Amniotic epithelial cell (primary cell): Measurements from ENCODE around the gene SGCD.

ENCODE experiments used
- DNase-seq: peaks from one replicate; pipeline ENCODE4 v3.0.0-alpha.2; 2010; ENCODE audit warnings: low read depth

Gene SGCD

DNA sequence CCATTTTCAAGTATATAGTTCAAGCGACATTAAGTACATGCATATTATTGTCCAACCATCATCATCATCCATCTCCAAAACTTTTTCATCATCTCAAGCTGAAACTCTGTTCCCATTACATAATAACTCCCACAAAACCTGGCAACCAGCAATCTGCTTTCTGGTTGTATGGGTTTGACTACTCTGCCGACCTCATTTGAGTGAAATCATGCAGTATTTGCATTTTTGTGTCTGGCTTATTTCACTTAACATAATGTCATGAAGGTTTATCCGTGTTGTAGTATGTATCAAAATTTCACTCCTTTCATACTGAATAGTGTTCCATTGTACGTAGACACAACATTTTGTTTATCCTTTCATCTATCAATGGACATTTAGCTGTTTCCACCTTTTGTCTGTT lies 74.8 kb downstream of the SGCD start:
- no peak for DNase-seq

DNA sequence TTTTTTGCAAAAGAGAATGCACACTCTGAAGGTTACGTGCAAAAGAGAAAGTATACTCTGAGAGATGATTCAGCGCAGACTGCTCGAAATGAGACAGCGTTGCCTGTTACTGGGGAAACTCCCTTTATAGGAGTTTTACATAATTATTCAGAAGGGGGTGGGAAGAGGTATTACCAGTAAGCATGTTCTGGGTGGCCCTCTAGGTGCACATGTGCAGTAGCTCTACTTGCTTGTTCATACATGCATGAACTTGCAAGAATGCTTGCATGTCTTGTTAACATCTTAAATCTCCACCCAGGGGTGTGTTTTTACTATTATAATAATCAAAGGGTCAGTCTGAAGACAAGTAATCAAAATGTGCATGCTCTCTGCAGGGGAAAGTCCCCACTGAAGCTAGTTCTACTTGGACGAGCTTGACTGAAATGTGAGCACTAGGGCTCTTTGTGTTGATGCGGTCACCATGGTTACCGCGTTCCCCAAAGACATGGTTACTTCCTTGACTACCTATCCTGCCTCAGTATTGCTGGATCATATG lies 75.5 kb downstream of the SGCD start:
- DNase-seq, result no peak

DNA sequence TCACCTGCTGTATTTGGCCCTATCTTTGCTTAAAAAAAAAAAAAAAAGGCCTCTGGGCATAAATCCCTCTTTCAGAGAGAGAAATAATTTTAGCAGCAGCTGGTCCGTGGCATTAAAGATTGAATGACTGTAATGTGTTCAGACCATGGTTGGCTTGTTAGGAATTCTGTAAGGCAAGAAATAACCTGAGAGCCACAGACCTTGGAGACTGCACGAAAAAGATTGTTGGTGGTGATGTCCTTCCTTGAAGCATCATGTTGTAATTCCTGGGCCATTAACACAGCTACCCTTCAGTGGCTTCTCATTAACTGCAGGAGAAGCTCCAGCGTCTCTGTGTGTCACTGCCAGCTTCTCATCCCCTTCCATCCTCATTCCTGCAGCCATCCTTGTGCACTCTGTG lies 79.0 kb downstream of the SGCD start:
- DNase-seq, result no peak

DNA sequence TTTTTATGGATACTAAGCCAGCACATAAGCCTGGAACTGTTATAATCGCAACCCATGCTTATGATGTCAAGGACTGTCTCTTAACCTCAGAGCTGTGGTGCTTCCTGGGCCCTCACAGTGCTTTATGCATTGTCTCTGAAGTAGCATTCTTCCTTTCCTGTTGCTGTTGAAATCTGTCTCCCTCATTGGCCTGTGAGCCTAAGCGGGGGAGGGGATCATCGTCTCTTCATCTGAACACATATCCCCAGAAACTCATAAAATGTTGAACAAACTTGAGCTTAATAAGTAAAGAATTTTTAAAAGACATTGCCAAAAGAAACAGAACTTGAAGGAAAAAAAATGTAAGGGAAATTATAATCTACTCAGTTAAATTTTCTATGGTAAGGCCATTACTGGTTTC lies 80.3 kb downstream of the SGCD start:
- no peak for DNase-seq

DNA sequence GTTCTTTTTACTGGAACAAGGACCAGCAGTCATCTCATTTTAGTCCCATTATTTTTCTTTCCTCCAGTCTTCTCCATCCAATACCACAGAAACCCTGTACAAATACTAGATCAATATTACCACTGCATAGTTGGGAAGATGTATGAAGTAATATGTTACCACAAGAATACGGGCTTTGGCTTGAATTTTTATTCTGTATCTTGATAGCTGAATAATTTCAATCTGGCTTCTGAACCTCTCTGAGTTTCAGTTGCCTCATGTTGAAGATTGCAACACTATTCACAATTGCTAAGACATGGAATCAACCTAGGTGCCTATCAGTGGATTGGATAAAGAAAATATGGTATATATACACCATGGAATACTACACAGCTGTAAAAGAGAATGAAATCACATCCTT lies 82.9 kb downstream of the SGCD start:
- no peak for DNase-seq

DNA sequence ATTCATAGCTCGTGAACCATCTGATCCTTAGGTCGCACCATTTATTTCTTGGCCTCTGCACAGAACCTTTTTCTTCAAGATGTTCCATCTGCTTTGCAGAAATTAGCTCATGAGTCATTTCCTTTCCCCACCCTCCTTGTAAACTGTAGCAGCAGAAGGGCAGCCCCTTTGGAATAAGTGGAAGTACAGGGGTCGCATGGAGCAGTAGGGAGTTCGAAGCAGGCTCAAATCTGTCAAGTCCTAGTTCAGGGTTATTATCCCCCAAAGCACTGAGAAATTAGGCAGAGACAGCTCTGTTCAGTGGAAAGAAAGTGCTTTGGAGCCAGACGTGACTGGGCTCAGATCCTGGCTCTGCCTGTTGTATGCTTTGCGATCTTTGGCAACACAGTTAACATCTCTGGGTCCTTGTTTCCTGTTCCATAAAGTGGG lies 84.2 kb downstream of the SGCD start:
- DNase-seq, result no peak

DNA sequence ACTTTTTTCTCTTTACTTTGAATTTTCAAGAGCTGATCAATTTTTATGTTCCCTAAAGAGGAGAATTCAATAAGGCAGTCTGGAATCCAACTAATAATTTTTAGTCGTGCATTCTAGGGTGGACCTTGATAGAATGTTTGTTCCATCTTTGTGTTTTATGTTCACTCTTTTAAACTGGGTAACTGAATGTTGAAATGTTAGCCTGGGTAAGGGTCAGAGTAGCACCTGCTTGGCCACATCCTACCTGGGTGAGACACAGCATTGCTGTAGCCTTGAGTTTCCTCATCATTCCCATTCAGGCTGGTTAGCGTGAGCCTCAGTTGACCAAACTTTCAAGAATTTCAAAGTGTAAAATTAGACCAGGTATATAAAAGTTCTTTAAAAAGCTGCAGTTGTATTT lies 85.0 kb downstream of the SGCD start:
- DNase-seq, result no peak

DNA sequence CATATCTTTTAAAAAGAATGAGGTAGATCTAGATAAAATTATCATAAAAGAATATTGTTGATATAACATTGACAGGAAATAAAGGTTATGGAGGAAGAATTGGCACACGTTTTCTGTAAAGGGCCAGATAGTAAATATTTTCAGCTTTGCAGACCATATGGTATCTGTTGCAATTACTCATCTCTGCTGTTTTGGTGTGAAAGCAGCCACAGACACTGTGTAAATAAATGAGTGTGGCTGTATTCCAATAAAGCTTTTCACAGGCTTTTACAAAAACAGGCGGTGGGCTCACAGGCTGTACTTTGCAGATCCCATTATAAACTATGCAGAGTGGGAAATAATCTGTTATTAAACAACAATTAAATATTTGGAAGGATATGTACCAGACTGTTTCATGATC lies 87.4 kb downstream of the SGCD start:
- DNase-seq, result no peak

DNA sequence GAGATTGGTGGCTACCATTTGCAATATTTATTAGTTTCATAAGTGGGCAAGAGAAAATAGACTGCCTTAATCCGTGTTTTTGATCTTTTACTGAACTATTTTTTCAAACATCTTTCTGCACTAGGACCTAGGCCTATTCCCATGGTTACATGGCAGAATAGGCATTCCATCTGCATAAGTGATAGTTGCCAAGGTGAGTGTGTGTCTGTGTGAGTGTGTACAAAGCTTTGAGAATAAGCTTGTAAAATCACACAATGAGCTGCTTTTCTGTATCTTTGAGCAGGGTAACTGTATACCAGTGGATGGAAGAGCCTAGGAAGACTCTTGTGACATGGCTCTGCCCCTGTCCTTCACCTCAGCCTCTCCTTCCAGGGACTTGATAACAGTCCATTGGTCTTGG lies 92.7 kb downstream of the SGCD start:
- no peak for DNase-seq

DNA sequence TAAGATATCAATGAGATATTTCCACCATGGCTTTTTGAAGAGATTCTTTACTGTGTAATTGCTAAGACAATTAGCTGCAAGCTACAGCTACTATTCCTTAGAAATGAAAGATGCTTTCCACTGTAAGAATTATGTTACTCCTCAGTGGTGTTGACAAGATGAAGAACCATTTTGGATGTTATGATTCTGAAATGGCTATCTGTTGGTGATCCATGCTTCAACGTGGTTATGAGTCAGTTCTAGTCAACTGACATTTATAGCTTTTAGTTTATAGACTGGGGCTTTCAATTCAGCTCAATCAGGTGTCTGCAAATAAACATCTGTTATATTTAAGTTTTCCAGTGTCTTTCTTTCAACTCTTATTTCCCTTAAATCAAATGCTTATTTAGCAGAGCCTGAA lies 93.7 kb downstream of the SGCD start:
- DNase-seq, result no peak

DNA sequence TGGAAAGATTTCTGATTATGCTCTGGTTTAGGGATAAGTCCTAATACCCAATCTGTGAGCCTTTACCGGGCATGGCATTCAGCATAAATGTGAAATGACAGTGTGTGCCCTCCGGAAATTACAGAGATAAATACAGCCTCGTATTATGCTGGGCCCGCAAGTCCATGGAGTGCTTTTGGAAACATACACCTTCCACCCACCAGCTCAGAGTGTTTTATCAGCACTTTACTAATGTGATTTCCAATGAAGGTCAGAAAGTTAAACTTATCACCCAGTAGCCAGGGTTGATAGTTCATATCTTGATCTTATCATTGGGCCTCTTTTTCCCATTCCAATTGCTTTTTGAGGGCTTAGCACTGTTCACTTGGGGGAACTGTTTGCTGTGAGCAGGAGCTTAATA lies 94.8 kb downstream of the SGCD start:
- no peak for DNase-seq

DNA sequence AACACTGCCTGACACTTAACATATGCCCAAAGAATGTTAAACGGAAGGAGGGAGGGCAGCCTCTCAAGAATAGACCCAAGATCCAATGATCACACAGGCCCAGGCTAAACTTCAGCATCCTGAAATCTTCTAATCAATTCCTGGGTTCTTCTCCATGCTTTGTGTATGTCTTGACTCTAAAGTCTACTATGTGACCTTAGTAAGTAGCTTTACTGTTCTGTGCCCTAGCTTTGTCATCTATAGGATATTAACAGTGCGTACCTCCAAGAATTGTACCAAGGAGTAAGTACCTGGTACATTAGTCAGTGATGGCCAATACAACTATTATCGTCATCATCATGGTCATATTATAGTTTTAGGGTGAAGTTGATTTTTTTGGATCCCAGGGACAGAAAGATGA lies 96.6 kb downstream of the SGCD start:
- DNase-seq, result no peak

DNA sequence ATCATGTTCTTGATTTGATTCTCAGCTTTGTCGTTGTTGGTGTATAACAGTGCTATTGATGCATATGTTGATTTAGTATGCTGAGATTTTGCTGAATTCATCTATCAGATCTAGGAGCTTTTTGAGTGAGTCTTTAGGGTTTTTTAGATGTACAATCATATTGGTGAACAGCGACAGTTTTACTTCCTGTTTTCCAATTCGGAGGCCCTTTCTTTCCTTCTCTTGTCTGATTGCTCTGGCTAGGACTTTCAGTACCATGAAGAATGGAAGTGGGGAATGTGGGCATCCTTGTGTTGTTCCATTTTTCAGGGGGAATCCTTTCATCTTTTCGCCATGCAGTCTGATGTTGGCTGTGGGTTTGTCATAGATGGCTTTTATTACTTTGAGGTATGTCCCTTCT lies 100.4 kb downstream of the SGCD start:
- no peak for DNase-seq

DNA sequence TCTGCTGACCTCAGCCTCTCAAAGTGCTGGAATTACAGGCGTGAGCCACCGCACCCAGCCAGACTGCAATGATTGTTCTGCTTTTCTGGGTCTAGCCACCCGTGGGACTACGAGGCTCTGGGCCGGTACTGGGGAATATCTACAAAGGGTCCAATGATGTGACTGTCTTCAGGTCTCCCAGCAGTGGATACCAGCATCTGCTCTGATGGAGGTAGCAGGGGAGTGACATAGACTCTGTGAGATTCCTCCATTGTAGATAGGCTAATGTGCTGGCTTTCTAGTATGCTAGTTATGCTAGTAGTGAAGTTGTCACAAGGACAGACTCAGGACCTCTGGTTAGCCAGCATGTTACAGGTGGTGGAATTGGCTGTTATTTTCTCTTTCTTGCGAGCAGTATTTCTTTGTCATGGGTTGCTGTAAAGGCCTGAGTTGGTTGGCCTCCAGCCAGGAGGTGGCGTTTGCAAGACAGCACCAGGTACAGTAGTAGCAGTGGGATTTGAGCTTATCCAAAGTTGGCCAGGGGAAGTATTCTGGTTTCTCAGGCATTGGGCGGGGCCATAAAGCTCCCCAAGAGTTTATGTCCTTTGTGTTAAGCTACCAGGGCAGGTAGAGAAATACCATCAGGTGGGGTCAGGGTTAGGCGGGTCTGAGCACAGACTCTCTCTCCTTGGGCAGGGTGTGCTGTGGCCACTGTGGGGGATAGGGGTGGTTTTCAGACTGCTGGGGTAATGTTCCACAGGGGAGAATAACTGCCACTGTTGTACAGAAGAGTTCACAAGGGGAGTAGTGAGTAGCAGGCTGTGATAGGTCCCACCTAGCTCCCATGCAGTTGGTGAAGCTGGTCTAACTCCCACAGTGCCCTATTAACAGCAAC lies 105.2 kb downstream of the SGCD start:
- DNase-seq, result no peak

DNA sequence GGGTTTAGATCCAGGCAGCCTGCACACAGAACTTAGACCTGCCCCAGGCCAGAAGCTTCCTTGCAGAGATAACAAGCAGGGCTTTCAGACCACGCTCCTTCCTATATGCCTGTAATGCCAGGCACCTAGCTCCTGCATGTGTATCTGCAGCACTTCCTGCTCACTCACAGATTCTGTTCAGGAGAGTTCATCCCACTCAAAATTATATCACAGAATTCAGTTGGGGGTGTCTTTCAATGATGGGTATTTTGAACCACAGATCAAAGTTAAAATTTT lies 105.8 kb downstream of the SGCD start:
- DNase-seq, result no peak

DNA sequence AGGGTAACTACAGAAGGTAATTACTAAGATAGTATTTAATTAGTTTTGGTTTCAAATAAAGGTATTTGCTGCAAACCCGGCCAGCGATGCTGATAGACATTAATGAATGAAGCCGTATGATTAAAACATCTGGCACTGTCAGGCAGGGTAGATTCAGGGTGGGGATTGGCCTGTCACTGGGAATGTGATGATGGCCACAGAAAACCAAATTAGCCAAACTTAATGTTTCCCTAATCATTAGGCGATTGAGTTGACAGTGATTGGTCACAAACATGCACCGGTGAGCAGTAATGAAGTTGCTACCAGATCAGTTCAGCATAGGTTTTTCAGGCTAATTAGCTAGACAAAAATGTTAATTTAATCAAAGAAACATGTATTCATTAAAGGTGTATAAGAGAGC lies 107.5 kb downstream of the SGCD start:
- DNase-seq, result no peak

DNA sequence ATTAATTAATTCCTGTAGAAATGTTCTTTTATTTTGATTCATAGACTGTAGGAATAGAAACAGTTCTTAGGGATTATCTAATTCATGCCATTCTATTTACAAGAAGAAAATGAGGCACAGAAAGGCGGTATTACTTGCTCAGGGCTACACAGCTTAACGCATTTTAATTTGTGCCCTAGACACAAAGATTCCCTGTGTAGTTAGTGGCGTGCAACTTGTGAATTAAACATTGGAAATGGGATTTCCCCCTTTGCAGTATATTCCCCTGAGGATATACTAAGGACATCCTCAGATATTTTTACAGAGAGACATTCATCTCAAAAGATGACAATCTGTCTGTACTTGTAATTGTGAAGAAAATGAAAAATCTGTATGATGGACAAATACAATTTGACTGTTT lies 108.1 kb downstream of the SGCD start:
- no peak for DNase-seq

DNA sequence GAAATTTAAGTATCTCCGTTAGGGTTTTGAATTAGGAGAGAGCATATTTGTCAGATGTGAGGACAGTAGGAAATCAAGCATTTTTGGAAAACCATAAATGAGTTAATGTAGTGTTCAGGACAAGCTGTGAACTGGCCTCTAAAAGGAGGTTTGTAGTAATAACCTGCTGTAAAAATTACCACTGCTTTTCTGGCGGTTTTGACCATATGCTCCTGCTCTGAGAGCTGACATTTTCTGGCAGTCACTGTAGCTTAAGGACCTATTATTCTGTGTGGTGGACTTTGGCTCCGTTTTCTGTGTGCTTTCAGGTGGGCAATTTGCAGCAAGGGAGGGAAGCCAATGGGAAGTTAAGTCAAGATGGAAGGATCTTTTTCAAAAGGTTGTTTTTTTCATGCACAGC lies 111.1 kb downstream of the SGCD start:
- DNase-seq, result no peak

DNA sequence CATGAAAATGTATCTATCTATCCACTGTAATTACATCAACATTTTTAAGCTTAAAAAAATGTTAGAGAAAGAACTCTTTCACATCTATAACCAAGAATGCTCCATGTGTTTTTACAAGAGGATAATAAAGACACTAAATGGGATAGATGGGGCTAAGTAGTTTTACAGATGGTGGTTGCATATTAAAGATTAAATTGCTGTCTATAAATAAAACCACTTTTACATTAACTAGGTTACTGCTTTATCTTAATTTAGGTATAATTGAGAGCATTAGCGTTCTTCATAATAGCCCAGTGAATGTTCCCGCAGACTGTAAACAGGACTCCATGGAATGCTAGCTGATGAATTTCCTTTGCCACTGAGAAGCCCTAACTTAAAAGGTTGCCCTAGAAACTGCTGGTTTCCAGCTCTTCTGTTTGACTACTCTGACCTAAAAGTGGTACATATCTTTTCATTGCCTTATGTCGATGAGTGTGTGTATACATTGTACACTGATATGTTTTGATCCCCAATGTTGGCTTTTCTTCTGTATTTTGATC lies 117.9 kb downstream of the SGCD start:
- no peak for DNase-seq

DNA sequence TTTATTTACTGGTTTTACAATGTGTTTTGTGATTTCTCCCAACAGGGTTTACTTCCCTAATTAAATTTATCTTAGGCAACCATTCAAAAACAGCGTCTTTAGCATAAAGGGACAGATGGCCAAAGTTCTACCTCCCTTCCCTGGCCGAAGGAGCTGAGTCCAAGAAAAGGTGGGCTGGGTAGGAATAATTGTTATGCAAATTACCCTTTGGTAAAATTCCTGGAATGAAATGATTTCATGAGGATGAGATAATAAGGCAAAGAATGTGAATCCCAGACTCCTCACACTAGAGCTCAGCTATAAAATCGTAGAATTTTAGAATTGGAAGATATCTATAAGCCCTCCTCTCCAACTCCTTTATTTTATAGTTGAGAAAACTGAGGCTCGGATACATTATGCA lies 119.6 kb downstream of the SGCD start:
- DNase-seq, result no peak

DNA sequence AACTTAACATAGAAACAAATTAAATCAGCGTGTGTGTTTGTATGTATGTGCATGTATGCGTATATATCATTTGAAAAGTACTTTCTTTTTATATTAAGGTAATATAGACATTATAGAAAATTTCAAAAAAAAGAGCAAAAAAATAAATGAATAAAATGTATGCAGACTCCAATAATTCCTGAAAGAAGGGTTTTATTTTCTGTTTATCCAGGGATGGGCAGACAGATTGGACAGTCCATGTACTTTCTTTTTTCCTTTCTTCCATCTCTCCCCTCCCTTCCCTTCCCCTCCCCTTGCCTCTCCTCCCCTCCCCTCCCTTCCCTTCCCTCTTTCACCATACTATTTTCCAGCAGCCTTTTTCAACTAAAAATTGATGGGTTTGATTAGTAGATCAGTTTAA lies 123.8 kb downstream of the SGCD start:
- DNase-seq, result no peak

DNA sequence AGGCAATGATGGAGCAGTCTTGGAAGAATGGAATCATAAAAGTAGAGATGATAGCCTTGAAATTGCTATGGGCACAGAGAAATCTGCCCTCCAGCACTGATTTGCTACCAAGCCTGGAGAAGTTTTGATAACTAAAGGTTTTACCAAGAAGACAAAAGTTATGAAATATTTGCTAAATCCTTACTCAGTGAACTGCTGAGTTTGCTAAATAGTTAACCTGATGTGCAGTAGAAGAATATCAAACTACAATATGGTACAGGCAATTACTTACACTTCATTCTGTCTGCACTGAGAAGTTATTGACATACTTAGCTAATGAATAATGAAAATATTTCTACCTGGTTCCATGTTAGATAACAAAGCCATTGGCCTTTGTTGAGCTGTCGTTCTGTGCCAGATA lies 124.5 kb downstream of the SGCD start:
- no peak for DNase-seq

DNA sequence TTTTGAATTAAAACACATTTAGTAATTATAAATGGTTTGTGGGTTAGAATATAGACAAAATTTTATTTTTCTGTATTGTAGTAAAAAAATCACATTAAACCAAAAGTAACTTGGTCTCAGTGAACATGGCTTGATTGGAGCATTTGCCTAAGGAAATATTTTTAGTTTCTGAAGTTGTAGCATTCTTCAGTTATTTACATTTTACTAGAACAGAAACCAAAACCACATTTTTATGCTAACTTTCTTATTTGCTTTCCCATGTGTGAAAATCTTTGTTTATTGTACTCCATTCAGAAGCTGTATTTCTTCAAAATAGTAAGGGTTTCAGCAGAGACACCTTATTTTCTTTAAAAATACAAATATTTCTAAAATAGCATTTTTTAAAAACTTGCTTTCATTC lies 129.9 kb downstream of the SGCD start:
- DNase-seq, result no peak

DNA sequence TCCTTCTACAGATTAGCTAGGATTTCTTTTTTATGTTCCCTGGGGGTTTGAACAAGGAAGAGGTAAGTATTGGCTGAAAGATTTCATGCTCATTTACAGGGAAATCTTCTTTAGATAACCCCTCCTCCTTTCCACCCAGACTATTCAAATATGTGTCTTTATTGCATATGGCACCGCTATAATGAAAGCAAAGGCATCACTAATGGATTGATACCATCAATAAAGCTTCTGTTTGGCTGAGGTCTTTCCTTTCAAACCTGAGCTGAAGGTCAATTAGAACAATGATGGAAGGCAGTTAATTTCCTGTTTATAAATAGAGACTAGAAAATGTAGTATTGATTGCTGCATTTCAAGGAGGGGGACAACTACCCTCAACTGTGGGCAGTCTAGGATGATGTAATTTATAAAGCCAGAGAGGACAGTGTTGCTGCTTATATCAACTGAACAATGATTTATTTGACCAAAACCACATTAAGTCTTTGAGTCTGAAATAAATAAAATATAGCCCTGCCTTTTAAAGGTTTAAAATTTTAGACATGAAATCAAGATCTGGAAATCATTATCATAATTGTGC lies 132.9 kb downstream of the SGCD start:
- no peak for DNase-seq
